Mammary epithelial cell (primary cell): Measurements from ENCODE around the gene CCDC85B.

Experiments used
- CTCF ChIP-seq, 2 donors: IDR thresholded peaks in 1 of 2; conservative IDR thresholded peaks in 1 of 2; 2 replicates each; pipeline ENCODE4 v1.5.1; 2011 to 2012; ENCODE audit warnings: inconsistent platforms in 2 of 2, low read length in 2 of 2, mild to moderate bottlenecking in 2 of 2, control low read depth in 1 of 2, low read depth in 1 of 2; ENCODE audit not compliant: insufficient read depth in 1 of 2; ENCODE audit errors: extremely low read depth in 1 of 2
- EZH2 ChIP-seq: IDR thresholded peaks from 2 replicates; pipeline ENCODE4 v1.6.1; 2012; ENCODE audit warnings: low read length, inconsistent platforms, borderline replicate concordance

DNA sequence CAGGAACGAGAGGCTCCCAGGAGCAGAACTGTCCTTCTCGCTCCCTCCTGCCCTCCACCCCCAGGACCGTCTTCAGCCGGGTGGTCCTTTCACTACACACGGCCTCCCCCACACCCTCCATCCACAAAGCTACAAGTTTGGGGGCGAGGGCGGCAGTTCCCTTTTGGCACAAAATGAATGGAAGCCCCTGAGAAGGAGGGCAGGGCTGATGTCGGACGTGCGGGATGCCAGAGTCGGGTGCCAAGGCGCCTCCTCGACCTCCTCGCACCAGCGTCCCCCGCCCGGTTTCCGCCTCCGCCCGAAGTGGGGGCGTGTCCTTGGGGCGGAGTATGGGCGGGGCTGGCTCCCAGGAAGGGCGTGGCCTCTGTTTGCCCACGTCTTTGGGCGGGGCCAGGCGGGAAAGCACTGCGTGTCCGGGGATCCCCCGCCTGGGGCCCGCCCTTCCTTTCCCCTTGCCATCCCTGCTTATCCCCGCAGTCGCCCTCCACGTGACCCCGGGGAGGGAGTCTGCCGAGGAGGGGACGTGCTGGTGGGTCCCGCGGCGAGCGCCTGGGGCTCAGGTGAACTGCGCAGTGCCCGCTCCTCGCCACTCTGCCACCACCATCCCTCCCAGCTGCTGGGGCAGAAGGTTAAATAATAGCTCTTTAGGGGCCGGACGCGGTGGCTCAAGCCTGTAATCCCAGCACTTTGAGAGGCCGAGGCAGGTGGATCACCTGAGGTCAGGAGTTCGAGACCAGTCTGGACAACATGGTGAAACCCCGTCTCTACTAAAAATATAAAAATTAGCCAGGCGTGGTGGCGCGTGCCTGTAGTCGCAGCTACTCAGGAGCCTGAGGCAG is 16.9 kb upstream of the CCDC85B start:
- TF ChIP-seq CTCF (conservative IDR thresholded peaks at IDR 0.05 in 1 of 2, IDR thresholded peaks at IDR 0.05 in 1 of 2; ENCODE audit: extremely low read depth in 1 of 2, insufficient read depth in 1 of 2, low read depth in 1 of 2, low read length in 2 of 2) (no peak), EZH2 (no peak)
